ENCODE measurements around the gene TP53I3.

TP53I3 gene, protein sequence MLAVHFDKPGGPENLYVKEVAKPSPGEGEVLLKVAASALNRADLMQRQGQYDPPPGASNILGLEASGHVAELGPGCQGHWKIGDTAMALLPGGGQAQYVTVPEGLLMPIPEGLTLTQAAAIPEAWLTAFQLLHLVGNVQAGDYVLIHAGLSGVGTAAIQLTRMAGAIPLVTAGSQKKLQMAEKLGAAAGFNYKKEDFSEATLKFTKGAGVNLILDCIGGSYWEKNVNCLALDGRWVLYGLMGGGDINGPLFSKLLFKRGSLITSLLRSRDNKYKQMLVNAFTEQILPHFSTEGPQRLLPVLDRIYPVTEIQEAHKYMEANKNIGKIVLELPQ

DNA sequence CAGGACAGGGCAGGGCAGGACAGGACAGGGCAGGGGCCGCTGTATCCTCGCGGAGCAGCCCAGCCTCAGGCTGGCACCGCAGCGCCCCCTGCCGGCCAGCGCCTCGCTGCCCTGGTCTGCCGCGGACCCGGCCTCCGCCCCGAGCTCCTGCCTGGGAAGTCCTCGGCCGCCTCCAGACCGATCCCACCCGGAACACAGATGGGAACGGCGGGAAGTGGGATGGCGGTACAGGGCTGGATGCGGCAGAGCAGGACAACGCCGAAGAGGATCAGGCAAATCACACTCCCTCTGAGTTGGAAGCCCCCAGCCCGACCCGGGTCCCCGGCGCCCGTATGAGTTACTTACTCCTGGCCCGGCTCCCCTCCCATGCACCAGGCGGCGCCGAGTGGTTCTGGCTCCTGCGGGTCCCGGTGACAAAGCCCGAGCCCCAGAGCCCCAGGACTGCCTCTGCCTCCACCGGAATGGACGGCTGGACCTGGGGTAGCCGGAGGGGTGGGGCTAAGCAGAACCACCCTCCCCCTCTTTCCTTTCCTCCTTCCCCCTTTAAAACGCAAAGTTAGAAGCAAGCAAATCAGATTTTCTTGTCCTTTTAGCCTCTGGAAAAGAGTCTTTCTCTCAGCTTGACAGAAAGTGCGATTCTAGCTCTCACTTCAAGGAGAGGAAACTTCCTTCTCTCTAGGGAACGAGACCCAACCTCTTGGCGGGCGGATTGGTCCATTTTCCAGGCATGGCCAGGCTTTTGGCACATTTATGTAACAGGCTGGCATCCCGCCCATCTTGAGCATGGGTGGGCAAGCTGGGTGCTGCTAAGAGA lies at the start of gene TP53I3:
Gene TP53I3 (minus strand): TSS at position 449 of the 814 bp plus-strand sequence. CDS start 508 bp downstream, outside the sequence.
- TF ChIP-seq, protein P1, sequence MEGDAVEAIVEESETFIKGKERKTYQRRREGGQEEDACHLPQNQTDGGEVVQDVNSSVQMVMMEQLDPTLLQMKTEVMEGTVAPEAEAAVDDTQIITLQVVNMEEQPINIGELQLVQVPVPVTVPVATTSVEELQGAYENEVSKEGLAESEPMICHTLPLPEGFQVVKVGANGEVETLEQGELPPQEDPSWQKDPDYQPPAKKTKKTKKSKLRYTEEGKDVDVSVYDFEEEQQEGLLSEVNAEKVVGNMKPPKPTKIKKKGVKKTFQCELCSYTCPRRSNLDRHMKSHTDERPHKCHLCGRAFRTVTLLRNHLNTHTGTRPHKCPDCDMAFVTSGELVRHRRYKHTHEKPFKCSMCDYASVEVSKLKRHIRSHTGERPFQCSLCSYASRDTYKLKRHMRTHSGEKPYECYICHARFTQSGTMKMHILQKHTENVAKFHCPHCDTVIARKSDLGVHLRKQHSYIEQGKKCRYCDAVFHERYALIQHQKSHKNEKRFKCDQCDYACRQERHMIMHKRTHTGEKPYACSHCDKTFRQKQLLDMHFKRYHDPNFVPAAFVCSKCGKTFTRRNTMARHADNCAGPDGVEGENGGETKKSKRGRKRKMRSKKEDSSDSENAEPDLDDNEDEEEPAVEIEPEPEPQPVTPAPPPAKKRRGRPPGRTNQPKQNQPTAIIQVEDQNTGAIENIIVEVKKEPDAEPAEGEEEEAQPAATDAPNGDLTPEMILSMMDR (IDR thresholded peaks at IDR 0.05; ENCODE audit: insufficient read depth, missing control alignments), result peak; percentile 69

DNA sequence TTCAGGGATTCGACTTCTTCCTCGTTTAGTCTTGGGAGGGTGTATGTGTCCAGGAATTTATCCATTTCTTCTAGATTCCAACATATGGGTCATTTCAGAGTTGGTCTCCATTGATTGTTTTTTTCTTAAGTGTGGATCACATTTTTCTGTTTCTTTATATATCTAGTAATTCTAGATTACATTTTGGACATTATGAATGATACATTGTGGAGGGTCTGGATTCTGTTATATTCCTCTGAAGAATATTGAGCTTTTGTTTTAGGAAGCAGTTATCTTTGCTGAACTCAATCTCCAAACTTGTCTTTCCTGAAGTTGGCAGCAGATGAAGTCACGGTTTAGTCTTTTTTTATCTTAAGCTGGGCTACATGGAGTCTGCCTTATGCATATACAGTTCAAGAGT lies 47.9 kb upstream of the TP53I3 start:
- DNase-seq (ENCODE audit: insufficient read length, low spot score) (no peak), FAIRE-seq (no peak)
- TF ChIP-seq, protein P1 (IDR thresholded peaks at IDR 0.05; ENCODE audit: insufficient read depth, missing control alignments), result no peak

More for the DNA sequence above, at the start of gene TP53I3:
- FAIRE-seq, result no peak
- peak; percentile 82 for DNase-seq (ENCODE audit: insufficient read length, low spot score)

DNA sequence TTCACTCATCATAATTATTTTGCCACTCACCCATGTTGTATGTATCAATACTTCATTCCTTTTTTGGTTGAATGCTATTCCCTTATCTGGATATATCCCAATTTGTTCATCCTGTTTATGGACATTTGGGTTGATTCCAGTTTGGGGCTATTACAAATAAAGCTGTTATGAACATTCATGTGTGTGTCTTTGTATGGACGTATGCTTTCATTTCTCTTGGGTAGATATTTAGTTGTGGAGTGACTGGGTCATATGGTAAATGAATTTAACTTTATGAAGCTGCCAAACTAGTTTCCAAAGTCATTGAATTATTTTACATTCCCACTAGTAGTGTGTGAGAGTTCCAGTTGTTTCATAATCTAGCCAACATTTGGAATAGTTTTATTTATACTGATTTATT lies 41.3 kb upstream of the TP53I3 start:
- DNase-seq (ENCODE audit: insufficient read length, low spot score) (no peak), FAIRE-seq (no peak)
- TF ChIP-seq, protein P1 (IDR thresholded peaks at IDR 0.05; ENCODE audit: insufficient read depth, missing control alignments), result no peak

DNA sequence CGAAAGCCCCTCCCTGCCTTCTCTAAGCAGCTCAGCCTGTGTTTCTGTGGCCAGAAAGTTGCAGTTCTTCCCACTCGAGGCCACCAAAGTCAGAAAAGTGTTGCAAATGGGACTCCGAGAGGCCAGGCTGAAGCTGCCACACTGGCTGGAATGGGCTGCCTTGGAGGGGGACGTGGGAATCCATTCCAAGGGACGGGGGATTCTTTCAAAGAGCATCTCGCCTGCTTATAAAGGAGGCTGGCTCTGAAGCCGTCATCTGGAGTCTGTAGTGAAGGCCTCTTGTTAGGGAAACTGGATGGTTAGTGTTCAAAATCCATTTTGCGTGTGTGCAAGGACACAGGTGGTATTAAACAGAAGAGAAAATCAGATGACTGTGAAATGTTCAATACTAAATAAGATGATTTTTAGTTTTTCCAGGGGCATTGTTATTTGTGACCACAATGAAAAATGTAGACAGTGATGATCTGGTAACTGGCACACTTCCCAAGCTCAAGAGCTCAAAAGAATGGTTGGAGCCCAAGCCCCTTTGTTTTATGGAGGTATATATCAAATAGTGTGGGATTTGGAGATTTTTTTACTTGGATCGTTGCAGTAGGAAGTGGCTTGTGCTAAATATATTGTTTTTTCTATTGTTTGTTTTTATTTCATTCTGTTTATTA lies 39.4 kb upstream of the TP53I3 start:
- DNase-seq (ENCODE audit: insufficient read length, low spot score) (no peak), FAIRE-seq (no peak)
- TF ChIP-seq, protein P1 (IDR thresholded peaks at IDR 0.05; ENCODE audit: insufficient read depth, missing control alignments), result no peak

DNA sequence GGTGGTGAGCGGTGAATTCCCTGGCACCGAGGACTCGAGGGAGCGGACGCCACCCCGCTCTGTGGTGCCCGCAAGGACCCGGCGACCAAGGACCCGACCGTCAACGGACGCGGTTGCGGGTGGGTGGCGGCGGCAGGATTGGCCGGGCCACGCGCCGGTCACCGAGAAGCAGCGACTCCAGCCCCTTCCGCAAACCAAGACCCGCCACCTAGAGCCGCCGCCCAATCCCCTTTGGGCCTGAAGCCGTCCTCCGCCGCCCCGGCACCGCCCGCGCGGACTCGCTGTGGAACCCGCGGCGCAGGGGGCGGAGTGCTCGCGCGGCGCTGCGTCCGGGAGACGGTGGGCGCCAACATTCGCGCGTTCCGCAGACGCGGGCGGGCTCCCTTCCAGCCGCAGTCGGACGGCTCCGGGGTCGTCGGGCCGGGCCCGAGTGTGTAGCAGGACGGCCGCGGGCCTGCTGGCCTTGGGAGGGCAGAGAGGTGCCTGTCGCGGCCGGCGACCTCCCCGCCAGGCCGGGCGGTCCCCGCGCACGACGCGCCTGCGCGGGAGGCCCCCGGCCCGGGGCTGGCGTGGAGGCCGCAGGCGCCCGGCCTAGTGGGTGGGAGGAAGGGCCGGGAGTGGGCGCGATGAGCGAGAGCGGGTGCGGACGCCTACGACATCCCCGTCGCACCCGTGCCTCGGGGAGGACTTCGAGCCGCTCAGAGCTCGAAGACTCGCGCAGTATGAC lies 38.7 kb upstream of the TP53I3 start, which contains the start of the genes FAM228B and PFN4:
Gene FAM228B (plus strand): TSS at position 275 of the 727 bp plus-strand sequence. CDS start 893 bp downstream, outside the sequence.
Gene PFN4 (minus strand): TSS at position 140 of the 727 bp plus-strand sequence. CDS start 799 bp downstream, outside the sequence.
- no peak for FAIRE-seq

More for the DNA sequence above, 38.7 kb upstream of the TP53I3 start, which contains the start of the genes FAM228B and PFN4:
- TF ChIP-seq, protein P1 (IDR thresholded peaks at IDR 0.05; ENCODE audit: insufficient read depth, missing control alignments), result no peak
- peak; percentile 67 for DNase-seq (ENCODE audit: insufficient read length, low spot score)
